Hepatocyte (in vitro differentiated cells): ENCODE measurements around the gene STARD5. TPM values are rescaled to one million over a fixed set of nuclear protein-coding genes. Genes with fewer than 3 reads are reported as not detected.
A peak's percentile ranks its signal among the peaks of the same experiment; 100 is the strongest.
"Not testable (repeated sequence)": the region's sequence is repeated elsewhere in the genome, so short reads cannot be mapped to it uniquely, and the experiment has no call there.

ENCODE experiments used
- DNase-seq: peaks from one replicate; pipeline ENCODE4 v3.0.0-alpha.2; 2016; ENCODE audit warnings: low spot score
- H2AFZ ChIP-seq: fragments of 200-600 bp; sonication (generic); 2 replicates; pipeline ENCODE4 v1.6.0; 2016; ENCODE audit warnings: antibody characterized with exemption, mild to moderate bottlenecking
- H3K27ac ChIP-seq: fragments of 200-600 bp; sonication (generic); 2 replicates; pipeline ENCODE4 v1.5.1; 2016; ENCODE audit warnings: mild to moderate bottlenecking
- H3K27me3 ChIP-seq: fragments of 200-600 bp; sonication (generic); 2 replicates; pipeline ENCODE4 v1.6.1; 2016
- H3K36me3 ChIP-seq: fragments of 200-600 bp; sonication (generic); replicated peaks from 2 replicates; pipeline ENCODE4 v1.5.1; 2016; ENCODE audit warnings: low read depth; ENCODE audit not compliant: insufficient read depth
- H3K4me1 ChIP-seq: fragments of 200-600 bp; sonication (generic); 2 replicates; pipeline ENCODE4 v1.5.1; 2016; ENCODE audit warnings: mild to moderate bottlenecking, moderate library complexity; ENCODE audit not compliant: insufficient read depth
- H3K4me2 ChIP-seq: fragments of 200-600 bp; sonication (generic); 2 replicates; pipeline ENCODE4 v1.6.0; 2016
- H3K4me3 ChIP-seq: fragments of 200-600 bp; sonication (generic); 2 replicates; pipeline ENCODE4 v1.5.1; 2016; ENCODE audit warnings: mild to moderate bottlenecking
- H3K79me2 ChIP-seq: fragments of 200-600 bp; sonication (generic); 2 replicates; pipeline ENCODE4 v1.6.0; 2017; ENCODE audit warnings: mild to moderate bottlenecking
- H3K9me2 ChIP-seq: fragments of 200-600 bp; sonication (generic); replicated peaks from 2 replicates; pipeline ENCODE4 v1.6.0; 2017; ENCODE audit warnings: mild to moderate bottlenecking; ENCODE audit not compliant: insufficient read depth
- H3K9me3 ChIP-seq: fragments of 200-600 bp; sonication (generic); 2 replicates; pipeline ENCODE4 v1.5.1; 2016; ENCODE audit warnings: low read depth, mild to moderate bottlenecking
- H4K20me1 ChIP-seq: fragments of 200-600 bp; sonication (generic); 2 replicates; pipeline ENCODE4 v1.6.0; 2016; ENCODE audit warnings: mild to moderate bottlenecking; ENCODE audit not compliant: insufficient read depth, poor library complexity, severe bottlenecking
- EZH2 ChIP-seq: fragments of 200-600 bp; sonication (generic); IDR thresholded peaks from 2 replicates; pipeline ENCODE4 v1.6.1; 2016; ENCODE audit warnings: antibody characterized with exemption, mild to moderate bottlenecking, borderline replicate concordance
- EZH2phosphoT487 ChIP-seq: fragments of 200-600 bp; sonication (generic); IDR thresholded peaks from one replicate; pipeline ENCODE4 v1.6.1; 2018; ENCODE audit warnings: antibody characterized with exemption, mild to moderate bottlenecking, low read depth, moderate library complexity; ENCODE audit not compliant: unreplicated experiment, severe bottlenecking
- WGBS: methylation state at CpG from one replicate; pipeline ENCODE4 v1.1.6; 2016; ENCODE audit warnings: low lambda C conversion rate; ENCODE audit errors: missing lambda C conversion rate; 5-methylcytosine and 5-hydroxymethylcytosine counted together
- polyA plus RNA-seq: library from polyadenylated mRNA; unstranded; fragments of >200 nt; fragmentation: Nextera tagmentation; extraction: Ambion mirVana; gene quantifications from 2 replicates; pipeline ENCODE4 v1.2.1, GENCODE V29; 2016
- total RNA-seq: library from RNA; depleted of rRNA; stranded (reverse); fragments of >200 nt; gene quantifications from 2 replicates; pipeline ENCODE4 v1.2.3, GENCODE V29; 2014
- TF ChIP-seq, protein P1 (sequence below): fragments of 200-600 bp; sonication (generic); IDR thresholded peaks from 2 replicates; pipeline ENCODE4 v1.5.1; 2016; ENCODE audit warnings: antibody characterized with exemption, mild to moderate bottlenecking; ENCODE audit not compliant: poor library complexity

STARD5 gene
- total and polyA plus RNA-seq, 2 experiments from 2014 or later: 7.2 to 13.7 TPM

GRCh38 chr15:81332326-81332725 is 8.4 kb upstream of the STARD5 start:
- 94% methylated on average over 12 of the region's 12 CpGs for WGBS
- no peak for TF ChIP-seq EZH2
- TF ChIP-seq, protein P1, sequence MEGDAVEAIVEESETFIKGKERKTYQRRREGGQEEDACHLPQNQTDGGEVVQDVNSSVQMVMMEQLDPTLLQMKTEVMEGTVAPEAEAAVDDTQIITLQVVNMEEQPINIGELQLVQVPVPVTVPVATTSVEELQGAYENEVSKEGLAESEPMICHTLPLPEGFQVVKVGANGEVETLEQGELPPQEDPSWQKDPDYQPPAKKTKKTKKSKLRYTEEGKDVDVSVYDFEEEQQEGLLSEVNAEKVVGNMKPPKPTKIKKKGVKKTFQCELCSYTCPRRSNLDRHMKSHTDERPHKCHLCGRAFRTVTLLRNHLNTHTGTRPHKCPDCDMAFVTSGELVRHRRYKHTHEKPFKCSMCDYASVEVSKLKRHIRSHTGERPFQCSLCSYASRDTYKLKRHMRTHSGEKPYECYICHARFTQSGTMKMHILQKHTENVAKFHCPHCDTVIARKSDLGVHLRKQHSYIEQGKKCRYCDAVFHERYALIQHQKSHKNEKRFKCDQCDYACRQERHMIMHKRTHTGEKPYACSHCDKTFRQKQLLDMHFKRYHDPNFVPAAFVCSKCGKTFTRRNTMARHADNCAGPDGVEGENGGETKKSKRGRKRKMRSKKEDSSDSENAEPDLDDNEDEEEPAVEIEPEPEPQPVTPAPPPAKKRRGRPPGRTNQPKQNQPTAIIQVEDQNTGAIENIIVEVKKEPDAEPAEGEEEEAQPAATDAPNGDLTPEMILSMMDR: no peak
- no peak for TF ChIP-seq EZH2phosphoT487
- H2AFZ ChIP-seq: no peak overlapping the region
- H3K4me3 ChIP-seq: no peak overlapping the region
- H3K27me3 ChIP-seq: no peaks in the 10 kb centered on the region
- no peak overlapping the region for H3K4me2 ChIP-seq
- no peaks in the 10 kb centered on the region for H3K9me2 ChIP-seq
- no peak overlapping the region for H3K27ac ChIP-seq
- no peak for DNase-seq
- peaks cover 32% of the 10 kb centered on the region for H3K4me1 ChIP-seq
- no peaks in the 10 kb centered on the region for H3K79me2 ChIP-seq
- H3K36me3 ChIP-seq: no peaks in the 10 kb centered on the region
- H3K9me3 ChIP-seq: no peaks in the 10 kb centered on the region
- H4K20me1 ChIP-seq: no peaks in the 10 kb centered on the region

DNA sequence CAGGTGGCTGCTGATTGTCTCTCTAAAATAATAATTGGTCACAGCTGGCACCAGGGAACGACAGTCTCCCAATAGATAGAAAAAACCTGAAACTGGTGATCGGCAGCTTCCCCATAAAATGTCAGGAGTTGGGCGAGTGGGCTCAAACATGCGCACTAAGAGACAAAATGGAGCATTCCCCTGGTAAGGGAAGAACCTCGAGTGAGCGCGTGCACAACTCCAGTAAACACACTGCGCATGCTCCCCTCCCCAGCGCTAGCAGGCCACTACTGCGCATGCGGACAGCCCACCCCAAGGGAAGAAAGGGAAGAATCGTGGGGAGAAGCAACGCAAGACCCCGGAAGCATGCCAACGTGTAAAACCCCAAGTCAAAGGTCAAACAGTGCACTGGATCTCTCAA is 7.7 kb upstream of the STARD5 start:
- H3K4me2 ChIP-seq: peak overlapping the region; percentile 42
- peaks cover 32% of the 10 kb centered on the region for H3K4me1 ChIP-seq
- no peak overlapping the region for H2AFZ ChIP-seq
- H3K9me3 ChIP-seq: no peaks in the 10 kb centered on the region
- TF ChIP-seq EZH2 (no peak), EZH2phosphoT487 (no peak)
- TF ChIP-seq, protein P1: no peak
- WGBS: 86% methylated on average over 15 of the region's 15 CpGs
- H3K36me3 ChIP-seq: no peaks in the 10 kb centered on the region
- no peaks in the 10 kb centered on the region for H4K20me1 ChIP-seq
- no peaks in the 10 kb centered on the region for H3K79me2 ChIP-seq
- H3K9me2 ChIP-seq: no peaks in the 10 kb centered on the region
- H3K27ac ChIP-seq: peak overlapping the region; percentile 64
- H3K27me3 ChIP-seq: no peaks in the 10 kb centered on the region
- DNase-seq: no peak
- no peak overlapping the region for H3K4me3 ChIP-seq

DNA sequence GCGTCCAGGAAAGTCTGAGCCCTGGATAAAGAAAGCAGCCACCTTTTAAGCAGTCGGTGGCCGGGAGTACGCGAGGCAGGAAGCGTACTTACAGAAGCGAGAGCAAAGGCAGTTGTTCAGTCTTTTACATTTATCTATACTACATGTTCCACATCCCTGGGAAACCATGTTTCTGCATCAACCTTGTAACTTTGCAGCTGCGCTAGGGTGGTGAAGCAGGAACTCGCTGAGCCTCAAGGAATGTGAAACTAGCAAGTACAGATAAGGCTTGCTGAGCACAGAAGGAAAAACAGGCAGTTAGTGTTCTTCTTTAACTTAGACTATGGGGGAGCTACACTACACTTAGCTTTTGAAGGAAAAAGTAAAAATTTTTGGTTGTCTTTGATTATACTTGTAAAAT is 7.2 kb upstream of the STARD5 start:
- H3K4me3 ChIP-seq, H3K79me2 ChIP-seq, H2AFZ ChIP-seq, H3K27me3 ChIP-seq, H3K36me3 ChIP-seq, H3K9me3 ChIP-seq, H3K9me2 ChIP-seq, H4K20me1 ChIP-seq: not testable (repeated sequence)
- peak overlapping the region; percentile 64 for H3K27ac ChIP-seq
- peak overlapping the region; percentile 59 for H3K4me2 ChIP-seq
- 44% methylated on average over 9 of the region's 9 CpGs for WGBS
- H3K4me1 ChIP-seq: peaks cover 32% of the 10 kb centered on the region
- peak; percentile 42 for DNase-seq

DNA sequence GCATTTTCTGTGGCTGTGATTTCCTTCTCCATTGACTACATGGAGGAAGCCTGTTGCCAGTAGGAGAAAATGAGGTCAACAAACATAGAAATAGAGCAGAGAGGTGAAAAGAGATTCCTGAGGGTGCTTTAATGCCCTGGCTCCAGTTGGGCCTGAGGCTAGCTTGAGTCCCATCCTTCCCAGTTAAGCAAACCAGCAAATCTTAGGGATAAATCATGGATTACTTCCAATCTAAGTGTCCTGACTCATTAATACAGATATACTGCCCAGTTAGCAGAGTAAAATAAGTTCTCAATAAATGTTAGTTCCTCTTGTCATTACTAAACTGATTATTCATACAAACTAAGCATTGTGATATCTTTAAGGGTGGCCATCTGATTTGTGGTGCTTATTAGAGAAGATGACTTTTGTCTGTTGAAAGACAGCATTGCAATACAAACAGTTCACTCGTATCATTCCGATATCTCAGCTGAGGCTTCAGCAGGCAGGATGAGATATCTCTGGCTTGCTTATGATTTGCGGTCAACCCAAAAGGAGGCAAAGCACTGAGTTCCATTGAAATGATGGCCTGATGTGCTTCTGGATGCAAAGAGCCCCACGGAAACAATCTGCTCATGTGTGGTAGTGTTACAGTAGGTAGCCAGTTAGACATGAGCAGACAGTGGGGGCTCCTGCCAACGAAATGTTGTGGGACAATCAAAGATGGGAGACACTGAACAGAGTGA is 6.6 kb upstream of the STARD5 start:
- H3K9me2 ChIP-seq: no peaks in the 10 kb centered on the region
- 74% methylated on average over 5 of the region's 5 CpGs for WGBS
- H3K27me3 ChIP-seq: no peaks in the 10 kb centered on the region
- DNase-seq: no peak
- no peaks in the 10 kb centered on the region for H3K79me2 ChIP-seq
- no peak for TF ChIP-seq EZH2phosphoT487
- peak overlapping the region; percentile 64 for H3K27ac ChIP-seq
- no peak overlapping the region for H2AFZ ChIP-seq
- no peaks in the 10 kb centered on the region for H4K20me1 ChIP-seq
- H3K36me3 ChIP-seq: no peaks in the 10 kb centered on the region
- peak overlapping the region; percentile 59 for H3K4me2 ChIP-seq
- no peak overlapping the region for H3K4me3 ChIP-seq
- H3K4me1 ChIP-seq: peaks cover 29% of the 10 kb centered on the region
- no peaks in the 10 kb centered on the region for H3K9me3 ChIP-seq
